ENCODE results near the gene EIF1B.

DNA sequence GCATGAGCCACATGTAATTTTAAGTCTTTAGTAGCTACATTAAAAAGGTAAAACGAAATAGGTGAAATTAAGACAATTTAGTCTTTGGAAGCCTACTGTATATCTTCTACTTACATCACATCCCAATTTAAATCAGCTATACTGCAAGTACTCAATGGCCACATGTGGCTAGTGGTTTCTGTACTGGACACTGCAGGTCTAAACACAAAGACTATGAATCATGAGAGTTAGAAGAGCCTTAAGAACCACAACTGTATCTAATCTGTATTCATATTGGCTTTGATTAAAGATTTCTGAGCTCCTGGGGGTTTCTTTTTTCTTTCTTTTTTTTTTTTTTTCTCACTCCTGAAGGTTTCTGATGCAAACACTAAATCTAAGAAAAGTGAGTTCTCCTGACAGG is 2.3 kb upstream of the EIF1B start:
- no peak for TF ChIP-seq CTCF (conservative IDR thresholded peaks at IDR 0.05)
- no peak for TF ChIP-seq EZH2 (IDR thresholded peaks at IDR 0.05; ENCODE audit: low read depth)

All from PC-9 (cell line).